ENCODE measurements around the gene PDSS2.

Gene PDSS2

DNA sequence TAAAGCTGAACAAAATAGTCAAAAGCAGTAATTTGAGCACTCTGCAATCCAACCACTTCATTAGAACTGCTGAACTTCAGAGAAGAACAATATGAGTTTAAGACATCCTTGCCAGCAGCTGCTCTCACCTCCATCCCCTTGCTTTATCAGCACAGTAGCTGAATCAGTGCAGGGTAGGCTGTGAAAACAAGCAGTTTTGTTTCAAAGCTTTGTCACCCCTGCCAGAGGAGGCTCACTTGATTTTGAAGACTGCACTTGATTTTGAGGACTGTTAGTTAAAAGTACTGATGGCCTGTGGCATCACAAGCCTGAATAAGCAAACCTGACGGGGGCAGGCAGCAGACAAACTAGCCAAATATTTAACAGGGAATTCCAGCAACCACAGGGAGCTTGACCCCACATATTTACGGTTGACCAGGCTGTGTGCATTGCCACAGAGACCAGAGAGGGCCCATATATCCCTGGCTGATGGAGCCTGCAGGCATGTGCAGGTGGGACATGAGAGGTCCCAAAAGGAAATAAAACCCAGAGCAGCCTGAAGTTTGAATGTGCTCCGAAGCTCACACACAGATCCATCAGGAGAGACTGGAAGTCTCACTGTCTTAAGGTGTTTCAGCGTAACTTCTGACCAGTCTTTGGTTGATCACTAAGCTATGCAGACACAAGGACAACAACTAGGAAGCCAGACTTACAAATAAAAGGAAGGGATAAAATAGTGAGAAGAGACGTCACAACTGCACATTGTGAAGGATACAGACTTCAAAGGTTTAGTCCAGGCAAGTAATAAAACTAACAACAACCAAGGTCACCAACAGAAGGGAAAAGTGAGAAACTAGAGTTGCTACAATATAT, 97.4 kb downstream of the PDSS2 start:
- no peak for DNase-seq (ENCODE audit: low read depth in 3 of 3)

DNA sequence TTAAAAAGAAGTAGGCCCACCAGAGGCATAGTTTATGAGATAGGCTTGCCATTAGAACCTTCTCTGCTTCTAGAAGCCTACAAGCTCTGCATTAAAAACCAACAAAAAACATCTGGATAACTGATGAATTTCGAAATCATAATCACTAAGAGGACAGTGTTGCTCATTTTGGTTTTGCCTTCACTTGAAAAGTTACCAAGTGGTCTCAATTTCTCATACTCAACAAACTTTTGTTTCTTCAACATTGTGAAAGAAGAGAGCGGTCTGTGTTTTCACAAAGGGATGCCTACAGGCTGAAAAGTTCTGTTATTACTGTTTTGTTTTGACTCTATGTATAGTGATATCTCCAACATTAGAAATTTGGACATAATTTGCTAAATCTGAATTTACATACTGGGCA, 98.9 kb downstream of the PDSS2 start:
- no peak for DNase-seq (ENCODE audit: low read depth in 3 of 3)

DNA sequence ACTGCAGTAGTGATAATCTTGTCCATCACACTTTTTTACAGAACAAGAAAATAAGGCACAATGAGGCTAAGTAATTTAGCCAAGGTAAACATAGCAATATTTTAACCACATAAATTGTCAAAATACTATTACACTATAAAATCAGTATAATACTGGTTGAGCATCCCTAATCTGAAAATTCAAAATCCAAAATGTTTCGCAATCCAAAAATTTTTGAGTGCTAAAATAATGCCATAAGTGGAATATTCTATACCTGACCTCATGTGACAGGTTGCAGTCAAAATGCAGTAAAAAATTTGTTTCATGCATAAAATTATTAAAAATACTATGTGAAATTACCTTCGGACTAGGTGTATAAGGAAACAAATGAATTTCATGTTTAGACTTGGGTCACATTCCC, 101.5 kb downstream of the PDSS2 start:
- DNase-seq (ENCODE audit: low read depth in 3 of 3): no peak

DNA sequence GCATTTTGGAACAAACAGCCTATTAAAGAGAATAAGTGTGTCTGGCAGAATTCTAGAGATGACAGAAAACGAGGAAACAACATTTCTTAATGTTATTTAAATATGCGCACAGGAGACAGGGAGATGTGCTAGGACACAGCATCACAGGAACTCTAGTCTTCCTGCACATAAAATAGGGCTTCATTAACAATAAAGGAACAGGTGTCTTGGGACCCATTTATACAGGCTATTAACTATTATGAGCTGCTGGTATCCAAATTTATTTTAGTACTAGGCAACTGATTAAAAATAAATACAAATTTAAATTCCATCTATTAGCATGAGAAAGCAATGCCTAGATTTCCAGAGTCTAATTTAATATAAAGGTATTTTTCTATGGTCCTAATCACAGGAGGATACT, 102.3 kb downstream of the PDSS2 start:
- no peak for DNase-seq (ENCODE audit: low read depth in 3 of 3)

DNA sequence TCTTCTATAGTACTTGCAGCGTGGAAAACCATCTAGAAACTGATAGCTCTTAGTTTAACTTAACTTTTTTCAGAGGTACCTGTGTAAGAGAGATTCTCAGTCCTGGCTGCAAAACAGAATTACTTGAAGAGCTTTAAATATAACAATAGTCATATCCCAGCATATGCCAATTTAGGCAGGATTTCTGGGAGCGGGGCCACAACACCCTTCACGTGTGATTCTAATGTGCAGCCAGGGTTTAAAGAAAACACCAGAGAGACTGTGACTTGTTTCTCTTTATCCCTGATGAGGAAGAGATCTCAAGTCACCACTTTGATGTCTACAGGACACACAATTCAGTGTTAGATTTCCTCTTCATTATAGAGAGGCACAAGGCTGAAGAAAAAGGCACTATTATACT, 103.7 kb downstream of the PDSS2 start:
- no peak for DNase-seq (ENCODE audit: low read depth in 3 of 3)

DNA sequence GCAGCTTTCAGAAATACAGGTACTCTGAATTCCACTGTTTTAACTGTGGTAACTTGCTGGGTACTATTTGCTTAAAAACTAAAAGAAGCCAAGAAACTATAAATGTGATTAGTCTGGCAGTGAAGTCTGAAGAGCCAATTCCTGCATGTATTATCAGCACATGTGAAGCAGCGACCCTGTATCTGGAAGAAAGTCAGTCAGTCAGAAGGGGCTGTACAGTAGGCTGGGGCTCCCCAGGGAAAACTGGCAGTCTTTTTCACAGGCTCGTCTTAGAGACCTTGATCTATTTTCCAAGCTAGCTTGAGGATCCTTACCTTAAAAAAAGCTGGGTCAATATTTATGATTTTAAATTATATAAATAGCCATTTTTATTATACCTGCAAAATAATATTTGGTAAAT, 104.9 kb downstream of the PDSS2 start:
- no peak for DNase-seq (ENCODE audit: low read depth in 3 of 3)

DNA sequence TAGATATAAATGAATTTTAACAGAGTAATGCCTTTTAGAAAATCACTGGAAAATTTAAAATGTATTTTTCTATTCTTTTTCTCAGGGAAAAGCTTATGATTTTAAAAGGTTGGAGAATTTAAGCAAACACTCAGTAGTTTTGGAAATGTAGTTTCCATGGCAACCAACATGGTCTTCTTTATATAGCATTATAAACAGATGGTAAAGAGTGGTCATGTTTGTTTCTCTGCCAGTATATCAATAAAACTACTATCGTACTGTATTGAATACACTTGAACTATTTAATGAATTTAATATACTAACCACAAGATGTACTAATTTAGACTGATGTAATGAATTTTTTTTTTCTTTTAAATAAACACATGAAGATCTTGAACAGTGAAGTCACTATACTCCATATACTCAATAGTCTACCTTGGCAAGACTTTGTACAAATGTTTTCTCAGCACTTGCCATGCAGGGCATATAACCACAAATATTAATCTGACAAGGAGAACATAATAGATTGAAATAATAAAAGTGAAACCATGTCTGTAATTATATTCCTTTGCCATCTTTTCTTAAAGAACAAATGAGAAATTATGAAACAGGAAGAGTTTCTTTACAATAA, 105.5 kb downstream of the PDSS2 start:
- no peak for DNase-seq (ENCODE audit: low read depth in 3 of 3)

DNA sequence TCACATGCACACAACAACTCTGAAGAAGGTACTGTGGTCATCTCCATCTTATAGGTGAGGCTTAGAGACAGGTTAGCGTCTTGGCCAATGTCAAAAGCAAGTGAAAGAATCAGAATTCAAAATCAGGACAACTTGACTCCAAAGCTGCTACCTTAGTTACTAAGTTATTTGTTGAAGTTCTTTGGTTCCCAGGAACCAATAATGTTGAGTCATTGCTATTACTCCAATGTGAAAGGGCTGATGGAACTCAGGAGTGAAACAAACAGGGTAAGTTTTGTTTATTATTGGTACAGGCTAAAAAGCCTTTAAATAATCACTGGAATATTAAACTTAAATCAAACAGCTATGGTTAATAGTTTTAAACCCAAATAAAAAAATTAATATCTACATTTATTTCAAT, 111.1 kb downstream of the PDSS2 start:
- no peak for DNase-seq (ENCODE audit: low read depth in 3 of 3)

DNA sequence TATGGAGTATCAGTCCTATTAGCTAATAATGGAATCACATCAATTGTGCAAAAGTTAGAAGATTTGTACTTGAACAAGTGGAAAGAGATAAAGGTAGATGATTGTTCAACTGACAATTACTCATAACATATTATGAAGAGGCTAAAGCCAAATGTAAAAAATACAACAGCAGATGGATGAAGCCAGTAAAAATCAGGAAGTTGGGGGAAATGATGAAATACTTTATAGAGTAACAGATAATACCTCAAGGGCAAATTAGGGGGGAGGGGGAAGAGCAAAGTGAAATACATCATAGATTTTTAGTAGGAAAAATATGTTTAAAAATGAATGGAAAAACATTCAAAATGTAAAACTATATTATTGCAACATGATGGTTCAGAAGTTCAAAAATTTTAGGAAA, 114.0 kb downstream of the PDSS2 start:
- DNase-seq (ENCODE audit: low read depth in 3 of 3): no peak

DNA sequence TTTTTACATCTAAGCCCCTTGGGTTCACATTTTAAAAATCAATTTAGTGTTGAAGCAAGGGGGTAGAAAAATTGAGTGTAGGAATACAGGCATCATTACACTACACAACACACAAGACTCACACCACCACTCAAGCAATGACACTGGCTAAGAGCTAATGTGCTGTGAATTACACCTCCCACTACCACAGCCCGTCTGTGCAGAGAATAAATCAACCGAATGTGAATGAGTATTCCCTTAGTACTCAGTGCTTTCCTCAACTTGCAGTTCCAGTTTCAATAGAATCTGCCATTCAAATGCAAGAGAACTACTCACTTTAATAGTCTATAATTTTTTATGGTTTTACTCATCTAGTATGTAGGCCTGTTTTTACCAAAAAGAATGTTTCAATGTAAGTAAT, 114.4 kb downstream of the PDSS2 start:
- no peak for DNase-seq (ENCODE audit: low read depth in 3 of 3)

DNA sequence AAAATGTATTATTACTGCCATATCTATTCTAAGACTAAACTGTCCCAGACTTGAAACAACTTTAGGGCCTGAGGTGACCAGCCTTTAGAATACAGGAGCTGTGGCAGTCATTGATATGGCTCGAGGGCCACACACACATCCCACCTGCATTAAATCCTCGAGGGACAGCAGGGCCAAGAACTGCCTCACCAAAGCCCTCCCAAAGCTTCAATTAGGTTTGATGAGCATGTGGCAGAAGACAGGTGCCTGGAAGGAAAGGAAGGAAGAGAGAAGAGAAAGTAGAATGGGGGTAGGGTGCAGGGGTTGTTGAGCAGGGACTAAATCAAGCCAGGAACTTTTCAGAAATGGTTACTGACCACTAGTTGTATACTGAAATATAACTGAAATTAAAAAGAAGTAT, 115.0 kb downstream of the PDSS2 start:
- no peak for DNase-seq (ENCODE audit: low read depth in 3 of 3)

DNA sequence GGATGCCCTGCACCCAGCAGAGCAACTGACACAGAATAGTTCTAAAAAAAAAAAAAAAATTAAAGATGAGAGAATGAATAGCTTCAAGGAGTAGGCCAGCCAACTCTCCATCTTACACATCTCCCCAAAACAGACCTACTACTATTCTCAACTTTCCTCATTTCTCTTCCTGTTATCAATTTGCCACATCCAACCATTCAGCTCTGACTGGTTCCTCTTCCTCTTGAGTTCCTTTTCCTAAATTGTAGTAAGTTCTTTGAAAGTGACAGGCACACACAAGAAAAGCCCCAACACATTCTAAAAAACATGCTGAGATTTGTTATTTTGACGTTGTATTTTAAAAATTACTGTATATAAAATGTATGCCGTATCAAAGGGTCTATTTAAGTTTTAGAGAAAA, 117.2 kb downstream of the PDSS2 start:
- no peak for DNase-seq (ENCODE audit: low read depth in 3 of 3)

DNA sequence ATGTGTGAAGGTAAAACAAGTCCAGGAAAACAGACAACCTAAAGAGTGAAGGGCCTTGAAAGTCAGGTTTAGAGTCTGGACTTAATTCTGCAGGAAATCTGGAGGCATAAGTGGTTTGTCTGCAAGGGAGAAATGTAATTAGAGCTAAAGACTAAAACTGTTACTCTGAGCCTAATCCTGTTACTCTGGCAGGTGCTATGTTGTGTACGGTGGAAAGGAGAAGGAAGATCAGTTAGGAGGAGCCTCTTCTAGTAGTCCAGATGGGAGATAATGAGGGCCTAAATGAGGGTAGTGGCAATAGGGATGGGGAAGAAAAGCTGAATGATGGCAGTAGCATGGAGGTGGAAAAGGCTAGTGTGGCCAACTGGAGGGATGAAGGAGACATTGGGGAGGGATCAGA, 118.5 kb downstream of the PDSS2 start:
- no peak for DNase-seq (ENCODE audit: low read depth in 3 of 3)

DNA sequence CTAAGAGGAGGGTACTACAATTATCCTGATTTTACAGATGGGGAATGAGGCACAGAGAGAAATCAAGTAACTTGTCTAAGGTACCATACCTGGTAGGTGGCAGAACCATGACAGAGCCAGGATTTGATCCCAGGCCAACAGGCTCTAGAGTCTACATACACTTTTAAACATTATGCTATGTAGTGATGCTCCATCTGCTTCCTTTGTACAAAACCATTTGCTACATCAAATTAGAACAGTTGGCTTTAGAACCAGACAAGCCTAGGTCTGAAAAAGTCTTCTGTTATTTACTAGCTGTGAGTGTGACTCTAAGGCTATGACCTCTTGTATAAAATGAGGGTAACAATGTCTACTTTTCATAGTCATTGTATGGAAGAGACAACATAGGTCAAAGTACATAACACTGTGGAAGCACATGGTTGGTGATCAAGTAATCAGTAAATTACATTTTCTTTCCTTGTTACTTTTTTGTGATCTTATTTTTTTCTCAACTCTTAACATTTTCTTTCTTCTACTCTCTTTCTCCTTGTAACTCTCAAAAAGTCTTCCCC, 122.1 kb downstream of the PDSS2 start:
- no peak for DNase-seq (ENCODE audit: low read depth in 3 of 3)

DNA sequence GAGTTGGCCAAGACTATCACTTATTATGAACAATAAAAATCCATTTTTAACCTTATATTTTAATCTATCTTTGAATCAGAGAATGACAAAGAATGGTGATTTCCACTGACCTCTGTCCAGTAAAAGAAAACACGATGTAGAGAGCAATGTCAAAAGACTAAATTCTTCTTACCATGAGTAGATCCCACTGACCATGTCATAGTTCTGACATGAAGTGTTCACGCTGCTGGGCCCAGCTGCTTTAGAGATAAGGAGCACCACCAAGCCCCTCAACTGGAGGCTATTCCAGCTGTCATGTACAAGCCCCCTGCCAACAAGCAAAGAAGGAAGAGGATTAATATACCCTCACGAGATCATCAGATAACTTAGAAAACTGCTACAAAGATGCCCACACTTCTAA, 125.3 kb downstream of the PDSS2 start:
- DNase-seq (ENCODE audit: low read depth in 3 of 3): no peak

DNA sequence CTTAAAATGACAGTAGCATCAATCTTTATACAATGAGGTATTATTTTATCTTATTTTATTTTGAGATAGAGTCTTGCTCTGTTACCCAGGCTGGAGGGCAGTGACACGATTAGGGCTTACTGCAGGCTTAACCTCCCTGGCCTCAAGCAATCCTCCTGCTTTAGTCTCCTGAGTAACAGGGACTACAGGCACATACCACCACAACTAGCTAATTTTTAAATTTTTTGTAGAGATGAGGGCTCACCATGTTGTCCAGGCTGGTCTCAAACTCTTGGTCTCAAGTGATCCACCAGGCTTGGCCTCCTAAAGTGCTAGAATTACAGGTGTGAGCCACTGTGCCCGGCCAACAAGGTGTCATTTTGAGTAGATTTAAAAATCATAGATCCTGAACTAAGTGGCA, 125.9 kb downstream of the PDSS2 start:
- DNase-seq (ENCODE audit: low read depth in 3 of 3): no peak

DNA sequence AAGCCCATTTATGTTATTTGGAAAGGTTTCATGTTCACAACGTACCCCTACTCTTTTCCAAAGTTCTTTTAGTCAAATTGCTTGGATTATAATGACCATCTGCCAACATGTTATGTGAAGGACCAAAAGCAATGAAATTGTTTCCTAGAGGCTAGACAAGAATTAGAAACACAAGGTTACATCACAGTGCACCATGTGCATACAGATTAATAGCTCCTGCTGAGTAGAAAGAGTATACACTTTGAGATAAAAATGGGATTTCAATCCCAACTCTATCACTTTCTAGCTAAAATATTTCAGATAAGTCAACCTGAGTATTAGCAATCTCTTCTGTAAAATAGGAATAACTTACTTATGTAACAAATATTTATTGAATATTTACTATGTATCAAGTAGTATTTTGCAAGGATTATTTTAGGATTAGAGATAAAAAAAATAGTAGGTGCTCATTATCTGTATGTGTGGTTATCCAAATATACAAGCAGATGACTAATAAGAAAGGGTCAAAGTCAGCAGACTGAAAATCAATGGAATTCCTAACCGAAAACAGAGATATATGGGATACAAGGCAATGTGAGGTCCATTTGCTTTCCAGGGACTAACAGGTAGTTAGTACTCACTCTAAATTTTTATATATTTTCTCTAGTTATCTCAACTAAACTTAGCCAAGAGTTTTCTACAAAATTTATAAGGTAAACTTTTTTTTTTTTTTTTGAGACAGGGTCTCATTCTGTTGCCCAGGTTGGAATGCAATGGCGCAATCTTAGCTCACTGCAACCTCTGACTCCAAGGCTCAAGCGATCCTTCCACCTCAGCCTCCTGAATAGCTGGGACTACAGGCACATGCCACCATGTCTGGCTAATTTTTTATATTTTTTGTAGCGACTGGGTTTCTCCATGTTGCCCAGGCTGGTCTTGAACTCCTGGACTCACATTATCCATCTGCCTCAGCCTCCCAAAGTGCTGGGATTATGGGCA, 127.7 kb downstream of the PDSS2 start:
- no peak for DNase-seq (ENCODE audit: low read depth in 3 of 3)

DNA sequence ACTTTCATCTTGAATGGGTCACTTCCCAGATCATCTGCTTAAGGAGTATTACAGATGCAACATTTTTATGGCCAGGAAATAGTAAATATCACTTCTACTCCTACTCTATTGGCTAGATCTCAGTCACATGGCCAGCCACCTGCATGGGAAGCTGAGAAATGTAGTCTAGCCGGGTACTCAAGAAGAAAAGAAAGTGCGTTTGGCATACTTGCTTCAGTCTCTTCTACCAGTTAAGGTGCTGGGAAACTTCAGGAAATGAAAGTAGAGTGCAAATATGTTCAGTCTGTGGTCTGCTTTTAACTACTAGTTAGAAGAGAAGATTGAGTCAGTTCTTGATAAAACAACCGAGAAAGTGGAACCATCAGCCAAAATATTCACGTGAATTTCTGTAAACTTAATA, 129.2 kb downstream of the PDSS2 start:
- no peak for DNase-seq (ENCODE audit: low read depth in 3 of 3)

DNA sequence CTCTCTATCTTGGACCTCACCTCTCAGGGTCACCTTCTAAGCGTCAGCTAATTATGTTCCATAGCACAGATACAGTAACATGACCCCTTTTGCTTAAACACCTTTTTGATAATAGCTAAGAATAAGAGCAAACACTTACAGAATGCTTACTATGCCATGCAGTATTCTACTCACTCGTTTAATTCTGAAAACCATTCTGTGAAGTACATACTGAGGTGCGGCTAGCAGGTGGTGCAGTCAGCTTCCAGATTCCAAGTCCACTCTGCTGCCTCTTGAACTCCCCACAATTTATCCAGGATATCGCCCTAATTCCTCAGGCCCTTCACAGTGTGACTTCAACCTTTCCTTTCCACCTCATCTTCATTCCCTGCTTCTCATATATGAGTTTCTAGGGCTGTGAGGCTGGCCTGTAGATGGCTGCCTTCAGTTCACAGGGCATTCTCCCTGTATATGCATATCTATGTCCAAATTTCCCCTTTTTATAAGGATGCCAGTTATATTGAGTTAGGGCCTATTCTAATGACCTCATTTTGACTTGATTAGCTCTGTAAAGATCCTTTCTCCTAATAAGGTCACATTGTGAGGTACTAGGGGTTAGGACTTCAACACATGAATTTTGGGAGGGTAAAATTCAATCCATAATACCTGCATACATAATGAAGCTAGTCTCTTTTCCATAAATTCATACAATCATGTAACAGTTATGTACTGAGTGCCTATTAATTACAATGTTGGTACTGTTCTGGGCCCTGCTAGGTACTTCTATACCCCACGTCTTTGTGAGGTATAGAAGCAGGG, 130.1 kb downstream of the PDSS2 start:
- no peak for DNase-seq (ENCODE audit: low read depth in 3 of 3)

DNA sequence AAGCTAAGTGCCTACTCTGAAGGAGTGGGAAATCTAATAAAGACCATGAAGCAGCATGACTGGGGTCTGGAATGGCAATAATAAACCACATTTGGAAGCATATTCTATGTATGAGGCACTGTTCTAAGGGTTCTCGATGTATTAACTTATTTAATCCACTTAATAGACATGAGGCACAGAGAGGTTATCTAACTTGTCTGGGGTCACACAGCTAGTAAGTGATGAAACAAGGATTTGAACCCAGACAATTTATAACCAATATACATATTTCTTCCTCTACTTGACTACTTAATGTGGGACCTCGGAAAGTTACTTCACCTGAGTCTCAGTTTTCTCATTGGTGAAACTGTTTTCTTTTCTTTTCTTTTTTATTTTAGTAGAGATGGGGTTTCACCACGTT, 131.3 kb downstream of the PDSS2 start:
- DNase-seq (ENCODE audit: low read depth in 3 of 3): no peak

DNA sequence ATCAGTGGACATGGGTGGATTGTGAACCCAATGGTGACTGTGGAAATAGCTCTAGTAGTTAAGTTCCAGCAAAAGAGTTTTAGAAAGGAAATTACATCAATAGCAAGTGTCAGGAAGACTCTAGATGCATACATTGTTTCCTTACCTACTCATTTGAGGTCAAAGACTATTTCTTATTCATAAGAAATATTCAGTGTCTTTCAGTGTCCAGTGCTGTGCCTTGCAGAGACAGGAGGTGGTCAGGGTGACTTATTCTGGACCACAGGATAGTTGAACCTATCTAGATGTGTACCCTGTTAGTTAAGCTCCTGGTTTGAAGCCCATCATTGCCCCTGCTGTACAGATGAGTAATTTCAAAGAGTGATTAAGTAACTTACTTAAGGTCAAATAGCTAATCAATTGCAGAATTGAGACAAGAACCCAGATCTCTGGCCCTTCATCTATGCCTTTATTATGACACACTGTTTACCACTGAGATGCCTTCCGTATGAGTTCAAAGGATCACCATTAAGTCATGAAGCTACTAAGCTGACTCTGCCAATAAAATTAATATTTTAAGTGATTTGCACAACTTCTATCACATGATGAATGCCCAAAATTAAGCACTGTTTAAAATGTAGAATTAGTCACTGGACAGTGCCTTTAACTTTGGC, 136.1 kb downstream of the PDSS2 start:
- DNase-seq (ENCODE audit: low read depth in 3 of 3): no peak

All from stimulated activated CD4-positive, alpha-beta T cell treated with anti-CD3 and anti-CD28 coated beads, TNF-alpha, amount 100 ng/mL, for 24 hours (primary cell).